Measurements from ENCODE around the gene PARD3. TPM values are rescaled to one million over a fixed set of nuclear protein-coding genes. Genes with fewer than 3 reads are reported as not detected.

PARD3 gene
- total RNA-seq, 1 experiment from 2014 or later = 46.3 TPM

- ChIA-PET POLR2A (no interaction called here), CTCF (interaction anchor here (1.2 kb wide), 1 partner anchor 387 kb away, joined by 3 read pairs; no protein-coding TSS in a partner anchor), RAD21 (ENCODE audit: low non-redundant PET in 1 of 2, low total read pairs in 2 of 2, uncharacterized antibody in 2 of 2, unreplicated experiment in 2 of 2) (no interaction called here)
- no peak for DNase-seq (ENCODE audit: low read depth, low spot score)
- H3K9ac ChIP-seq (ENCODE audit: low read length) = no peak overlapping the region
- no peaks in the 10 kb centered on the region for H3K36me3 ChIP-seq (ENCODE audit: control insufficient read depth in 1 of 2, insufficient read depth in 2 of 2, low read length in 2 of 2)
- H3K9me2 ChIP-seq (ENCODE audit: insufficient read depth) = no peaks in the 10 kb centered on the region
- no peaks in the 10 kb centered on the region for H3K79me2 ChIP-seq (ENCODE audit: insufficient read depth, low read length)
- H3K4me3 ChIP-seq (replicated peaks in 1 of 2; ENCODE audit: low read depth in 1 of 2, low read length in 2 of 2) = no peak overlapping the region
- H4K20me1 ChIP-seq (ENCODE audit: insufficient read depth) = no peaks in the 10 kb centered on the region
- H3K4me2 ChIP-seq (ENCODE audit: low read length) = no peak overlapping the region
- H3K4me1 ChIP-seq (ENCODE audit: control insufficient read depth in 1 of 2, insufficient read depth in 2 of 2, low read length in 2 of 2) = peaks cover 10 to 22% of the 10 kb centered on the region in 2 experiments
- no peaks in the 10 kb centered on the region for H3K9me3 ChIP-seq (ENCODE audit: control insufficient read depth in 1 of 2, insufficient read depth in 1 of 2, low read depth in 1 of 2, low read length in 2 of 2)
- ATAC-seq = no peak
- no peak overlapping the region for H3K27ac ChIP-seq (ENCODE audit: low read depth, low read length)
- no peak for TF ChIP-seq ZNF274 (IDR thresholded peaks at IDR 0.05; ENCODE audit: low read depth, low read length)
- no peak for TF ChIP-seq POLR2A (IDR thresholded peaks at IDR 0.05; ENCODE audit: borderline replicate concordance, extremely low read depth, insufficient read depth, insufficient read length)
- no peak for TF ChIP-seq FOSL1 (IDR thresholded peaks at IDR 0.05; ENCODE audit: low read depth)
- H2AFZ ChIP-seq (ENCODE audit: low read depth, low read length, poor library complexity, severe bottlenecking) = no peak overlapping the region
- no peaks in the 10 kb centered on the region for H3K27me3 ChIP-seq (ENCODE audit: insufficient read depth, low read length)
- BruUV-seq (replicated peaks) = no TSS peak
- intact Hi-C loops (cut with micrococcal nuclease) = loop anchor here (5.0 kb wide), 1 partner anchor 386 kb away; no protein-coding TSS in a partner anchor
These were observed 563.9 kb downstream of the PARD3 start for GRCh38 chr10:34251177-34251576.

GRCh38 chr10:34250722-34251121, 564.4 kb downstream of the PARD3 start:
- Histone ChIP-seq H3K27ac (ENCODE audit: low read depth, low read length) (no peak overlapping the region), H3K9me2 (ENCODE audit: insufficient read depth) (no peaks in the 10 kb centered on the region), H3K9ac (ENCODE audit: low read length) (no peak overlapping the region), H3K79me2 (ENCODE audit: insufficient read depth, low read length) (no peaks in the 10 kb centered on the region), H3K27me3 (ENCODE audit: insufficient read depth, low read length) (no peaks in the 10 kb centered on the region), H3K4me3 (replicated peaks in 1 of 2; ENCODE audit: low read depth in 1 of 2, low read length in 2 of 2) (no peak overlapping the region), H3K4me1 (ENCODE audit: control insufficient read depth in 1 of 2, insufficient read depth in 2 of 2, low read length in 2 of 2) (peaks cover 10 to 22% of the 10 kb centered on the region in 2 experiments), H2AFZ (ENCODE audit: low read depth, low read length, poor library complexity, severe bottlenecking) (no peak overlapping the region), H3K9me3 (ENCODE audit: control insufficient read depth in 1 of 2, insufficient read depth in 1 of 2, low read depth in 1 of 2, low read length in 2 of 2) (no peaks in the 10 kb centered on the region), H4K20me1 (ENCODE audit: insufficient read depth) (no peaks in the 10 kb centered on the region), H3K4me2 (ENCODE audit: low read length) (no peak overlapping the region), H3K36me3 (ENCODE audit: control insufficient read depth in 1 of 2, insufficient read depth in 2 of 2, low read length in 2 of 2) (no peaks in the 10 kb centered on the region)
- ChIA-PET CTCF (interaction anchor here (1.2 kb wide), 1 partner anchor 388 kb away, joined by 3 read pairs; no protein-coding TSS in a partner anchor), POLR2A (no interaction called here), RAD21 (ENCODE audit: low non-redundant PET in 1 of 2, low total read pairs in 2 of 2, uncharacterized antibody in 2 of 2, unreplicated experiment in 2 of 2) (no interaction called here)
- ATAC-seq = no peak
- BruUV-seq (replicated peaks) = no TSS peak
- intact Hi-C loops (cut with micrococcal nuclease) = loop anchor here (5.0 kb wide), 1 partner anchor 387 kb away; no protein-coding TSS in a partner anchor
- DNase-seq (ENCODE audit: low read depth, low spot score) = no peak
- no peak for TF ChIP-seq EZH2 (IDR thresholded peaks at IDR 0.05)
- TF ChIP-seq CBX3 (IDR thresholded peaks at IDR 0.05; ENCODE audit: low read depth) = no peak
- TF ChIP-seq REST (IDR thresholded peaks at IDR 0.05; ENCODE audit: low read depth) = no peak
- no peak for TF ChIP-seq ATF3 (IDR thresholded peaks at IDR 0.05)
- no peak for TF ChIP-seq POLR2A (IDR thresholded peaks at IDR 0.05; ENCODE audit: borderline replicate concordance, extremely low read depth, insufficient read depth, insufficient read length)
- no peak for TF ChIP-seq SP1 (IDR thresholded peaks at IDR 0.05; ENCODE audit: low read depth)
- no peak for TF ChIP-seq ZFX (IDR thresholded peaks at IDR 0.05)
- no peak for TF ChIP-seq POLR2AphosphoS5 (IDR thresholded peaks at IDR 0.05; ENCODE audit: low read depth, low read length)
- TF ChIP-seq JUND (IDR thresholded peaks at IDR 0.05) = no peak
- TF ChIP-seq SRF (IDR thresholded peaks at IDR 0.05; ENCODE audit: low read depth) = no peak
- TF ChIP-seq YY1 (IDR thresholded peaks at IDR 0.05; ENCODE audit: extremely low read depth, insufficient replicate concordance, low read depth, low read length) = no peak
- TF ChIP-seq SIN3A (IDR thresholded peaks at IDR 0.05; ENCODE audit: low read depth) = no peak
- no peak for TF ChIP-seq TCF7L2 (IDR thresholded peaks at IDR 0.05; ENCODE audit: borderline replicate concordance, extremely low read depth, insufficient read depth, insufficient read length)
- no peak for TF ChIP-seq CTCF (IDR thresholded peaks at IDR 0.05 in 2 of 3, conservative IDR thresholded peaks at IDR 0.05 in 1 of 3; ENCODE audit: borderline replicate concordance in 1 of 3, insufficient read depth in 1 of 3, low read depth in 2 of 3, low read length in 2 of 3)
- TF ChIP-seq RAD21 (IDR thresholded peaks at IDR 0.05; ENCODE audit: low read depth) = no peak

Measured in HCT116 (cell line).